ENCODE measurements around the gene NFE2L2. TPM values are rescaled to one million over a fixed set of nuclear protein-coding genes. Genes with fewer than 3 reads are reported as not detected.

The NFE2L2 gene
- total RNA-seq, 1 experiment from 2014 or later: 26.3 TPM

- no peak for TF ChIP-seq SMAD3 (CRISPR knock-in tag; IDR thresholded peaks at IDR 0.05; ENCODE audit: borderline replicate concordance)
- no peak for TF ChIP-seq NFATC4 (CRISPR knock-in tag; IDR thresholded peaks at IDR 0.05)
- TF ChIP-seq ZNF532 (CRISPR knock-in tag; IDR thresholded peaks at IDR 0.05; ENCODE audit: borderline replicate concordance): no peak
- no peak for TF ChIP-seq NR3C1 (CRISPR knock-in tag; conservative IDR thresholded peaks at IDR 0.05; ENCODE audit: low read depth)
- TF ChIP-seq MYBL2 (CRISPR knock-in tag; IDR thresholded peaks at IDR 0.05): no peak
Measured at GRCh38 chr2:177287814-177288213, 23.3 kb upstream of the NFE2L2 start (continued).

GRCh38 chr2:177285892-177286715 lies 21.6 kb upstream of the NFE2L2 start:
- Mint-ChIP-seq H3K4me1 (peaks cover 8% of the 10 kb centered on the region), H3K27ac (no peak overlapping the region), H3K36me3 (no peaks in the 10 kb centered on the region), H3K9me3 (no peaks in the 10 kb centered on the region), H3K27me3 (ENCODE audit: low read depth) (no peaks in the 10 kb centered on the region), H3K4me3 (no peak overlapping the region)
- ChIA-PET CTCF (interaction anchor here (0.8 to 1.4 kb wide), 2 partner anchors 121 to 318 kb away, joined by 4 read pairs; no protein-coding TSS in a partner anchor), POLR2A (interaction anchor here (0.6 to 0.8 kb wide), 2 partner anchors 21 to 58 kb away, joined by 3 read pairs; no protein-coding TSS in a partner anchor)
- ATAC-seq: no peak
- DNase-seq (ENCODE audit: low spot score): no peak
- TF ChIP-seq ZMAT4 (CRISPR knock-in tag; IDR thresholded peaks at IDR 0.05) (no peak), ZNF396 (CRISPR knock-in tag; IDR thresholded peaks at IDR 0.05; ENCODE audit: borderline replicate concordance) (no peak), FOXP4 (CRISPR knock-in tag; IDR thresholded peaks at IDR 0.05) (no peak), ATF3 (CRISPR knock-in tag; conservative IDR thresholded peaks at IDR 0.05) (no peak), CTCF (IDR thresholded peaks at IDR 0.05) (no peak), STAT6 (CRISPR knock-in tag; conservative IDR thresholded peaks at IDR 0.05; ENCODE audit: low read depth) (no peak), ETV6 (CRISPR knock-in tag; IDR thresholded peaks at IDR 0.05) (no peak), SP1 (CRISPR knock-in tag; conservative IDR thresholded peaks at IDR 0.05) (no peak), PRDM15 (CRISPR knock-in tag; IDR thresholded peaks at IDR 0.05) (no peak), KAT7 (CRISPR knock-in tag; IDR thresholded peaks at IDR 0.05; ENCODE audit: borderline replicate concordance) (no peak), ATF2 (CRISPR knock-in tag; IDR thresholded peaks at IDR 0.05; ENCODE audit: borderline replicate concordance, low read depth) (no peak)
